Muscle layer of duodenum (tissue), 2 donors: ENCODE measurements around the gene CABCOCO1.

Experiments used
- H3K27ac ChIP-seq: one replicate; pipeline ENCODE4 v1.7.0; 2013; ENCODE audit warnings: mild to moderate bottlenecking, low read length
- H3K27me3 ChIP-seq: one replicate; pipeline ENCODE4 v1.7.0; 2013; ENCODE audit warnings: low read depth, mild to moderate bottlenecking, control low read depth, low read length
- H3K36me3 ChIP-seq, 2 donors: one replicate each; pipeline ENCODE4 v1.7.0; 2013; ENCODE audit warnings: low read length in 2 of 2, control low read depth in 1 of 2, mild to moderate bottlenecking in 1 of 2; ENCODE audit not compliant: insufficient read depth in 2 of 2, control insufficient read depth in 1 of 2
- H3K4me1 ChIP-seq, 2 donors: one replicate each; pipeline ENCODE4 v1.7.0; 2013; ENCODE audit warnings: low read length in 2 of 2, mild to moderate bottlenecking in 2 of 2, control low read depth in 1 of 2, moderate library complexity in 1 of 2; ENCODE audit not compliant: insufficient read depth in 2 of 2, control insufficient read depth in 1 of 2
- H3K4me3 ChIP-seq, 2 donors: one replicate each; pipeline ENCODE4 v1.7.0; 2013; ENCODE audit warnings: low read length in 2 of 2, low read depth in 1 of 2, mild to moderate bottlenecking in 1 of 2
- H3K9me3 ChIP-seq, 2 donors: one replicate each; pipeline ENCODE4 v1.7.0; 2013; ENCODE audit warnings: low read length in 2 of 2, control low read depth in 1 of 2, mild to moderate bottlenecking in 1 of 2; ENCODE audit not compliant: control insufficient read depth in 1 of 2
- donor health status: healthy.

The CABCOCO1 gene

DNA sequence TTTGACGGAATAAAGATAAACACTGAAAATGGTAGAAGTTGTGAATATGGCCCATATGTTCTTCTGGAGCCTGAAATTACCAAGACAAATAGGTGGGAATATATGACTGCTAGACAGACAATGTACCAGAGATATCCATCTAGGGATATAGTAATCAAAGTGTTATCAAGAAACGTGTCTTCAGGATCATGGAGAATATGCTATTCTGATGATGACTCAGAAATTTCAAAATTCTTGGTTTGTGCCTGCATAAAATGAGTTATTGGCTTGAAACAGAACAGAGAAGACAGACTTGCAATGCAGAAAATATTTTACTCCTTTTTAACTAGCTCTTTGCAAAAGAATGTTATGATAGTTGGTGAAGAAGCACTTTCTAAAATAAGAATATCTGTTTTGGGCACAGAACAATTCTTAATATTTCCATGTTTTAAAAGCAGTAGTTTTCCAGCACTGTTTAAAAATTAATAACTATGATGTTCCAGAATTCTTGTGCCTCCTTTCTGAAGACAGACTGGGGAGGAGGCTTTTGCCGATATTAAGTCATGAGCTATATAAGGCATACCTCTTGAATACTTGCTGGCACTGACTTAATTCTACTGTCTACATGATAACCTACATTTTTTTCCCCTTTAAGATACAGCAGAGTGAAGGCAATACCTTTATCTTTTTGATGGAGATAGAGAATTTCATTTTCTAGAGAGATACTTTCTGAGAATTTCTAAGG lies 34.4 kb upstream of the CABCOCO1 start:
- H3K4me1 ChIP-seq = peaks cover 0 to 12% of the 10 kb centered on the region in 2 donors
- H3K9me3 ChIP-seq = no peaks in the 10 kb centered on the region
- H3K27me3 ChIP-seq = no peaks in the 10 kb centered on the region
- H3K4me3 ChIP-seq = no peak overlapping the region
- no peaks in the 10 kb centered on the region for H3K36me3 ChIP-seq
- no peak overlapping the region for H3K27ac ChIP-seq

DNA sequence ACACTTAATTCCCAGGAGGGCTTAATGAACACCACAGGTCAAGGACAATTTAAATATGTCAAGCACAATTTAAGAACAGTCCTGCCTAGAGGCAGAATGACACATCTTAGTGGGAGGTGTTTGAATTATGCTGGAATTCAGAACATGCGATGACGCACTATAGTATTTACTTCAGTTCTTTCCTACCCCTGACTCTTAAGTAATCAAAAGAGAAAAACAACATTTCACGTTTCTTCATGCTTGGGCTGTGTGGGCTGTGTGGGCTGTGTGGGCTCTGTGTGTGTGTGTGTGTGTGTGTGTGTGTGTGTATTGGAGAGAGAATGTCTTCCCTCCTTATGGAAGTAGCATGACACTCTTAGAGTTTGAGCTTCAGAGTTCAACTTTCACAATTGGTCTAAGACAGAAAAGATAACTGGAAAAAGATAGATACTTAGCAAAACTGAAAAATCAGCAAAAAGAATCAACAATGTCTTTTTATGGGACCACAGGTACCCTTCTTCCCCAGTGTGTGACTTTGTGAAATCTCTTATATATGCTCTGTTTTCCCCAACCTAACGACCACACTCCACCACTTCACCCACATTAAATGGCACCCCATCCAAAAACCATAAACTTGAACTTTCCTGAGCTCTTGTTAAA lies 33.7 kb upstream of the CABCOCO1 start:
- H3K36me3 ChIP-seq = no peaks in the 10 kb centered on the region
- peaks cover 0 to 10% of the 10 kb centered on the region in 2 donors for H3K4me1 ChIP-seq
- H3K4me3 ChIP-seq = no peak overlapping the region
- H3K27me3 ChIP-seq = no peaks in the 10 kb centered on the region
- no peak overlapping the region for H3K27ac ChIP-seq
- no peaks in the 10 kb centered on the region for H3K9me3 ChIP-seq

DNA sequence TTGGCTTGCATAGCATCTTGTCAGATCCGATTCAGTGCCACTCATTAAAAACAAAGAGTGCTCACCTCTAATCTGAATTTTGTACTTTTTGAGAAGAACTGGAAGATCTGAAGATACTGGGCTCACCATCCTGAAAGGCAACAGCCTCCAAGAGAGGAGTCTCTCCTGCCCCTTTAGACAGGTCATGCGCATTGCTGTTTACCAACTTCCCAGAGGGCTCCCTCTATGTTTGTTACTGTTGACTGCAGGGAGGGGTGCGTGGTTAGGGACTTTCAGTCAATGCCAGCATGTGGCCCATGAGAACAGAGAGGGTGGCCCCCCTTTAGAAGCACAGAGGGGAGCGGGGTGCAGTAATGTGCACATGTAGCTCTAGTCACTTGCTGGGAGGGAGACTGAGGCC lies 33.2 kb upstream of the CABCOCO1 start:
- H3K27ac ChIP-seq = no peak overlapping the region
- no peak overlapping the region for H3K4me3 ChIP-seq
- H3K36me3 ChIP-seq = no peaks in the 10 kb centered on the region
- peaks cover 0 to 10% of the 10 kb centered on the region in 2 donors for H3K4me1 ChIP-seq
- H3K9me3 ChIP-seq = no peaks in the 10 kb centered on the region
- H3K27me3 ChIP-seq = no peaks in the 10 kb centered on the region

DNA sequence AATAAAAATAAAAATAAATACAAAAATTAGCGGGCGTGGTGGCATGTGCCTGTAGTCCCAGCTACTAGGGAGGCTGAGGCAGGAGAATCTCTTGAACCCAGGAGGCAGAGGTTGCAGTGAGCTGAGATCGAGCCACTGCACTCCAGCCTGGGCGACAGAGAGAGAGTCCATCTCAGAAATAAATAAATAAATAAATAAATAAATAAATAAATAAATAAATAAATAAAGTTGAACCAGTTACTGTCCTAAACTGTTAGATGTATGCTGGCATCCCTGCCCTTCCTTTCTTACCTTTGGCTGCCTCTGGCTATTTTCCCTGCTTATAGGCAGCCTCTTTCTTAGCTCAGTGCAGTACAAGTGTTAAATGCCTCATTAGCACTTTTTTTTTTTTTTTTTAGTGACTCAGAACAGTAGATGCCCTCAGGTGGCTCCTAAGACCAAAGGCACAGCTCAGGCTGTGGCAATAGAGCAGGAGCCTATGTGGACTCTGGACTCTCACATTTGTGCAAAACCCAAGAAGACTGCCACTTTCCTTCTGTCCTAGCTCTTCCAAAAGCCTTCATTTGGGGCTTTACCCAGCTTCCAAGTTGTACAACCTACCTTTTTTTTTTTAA lies 30.6 kb upstream of the CABCOCO1 start:
- Histone ChIP-seq H3K4me3 (no peak overlapping the region), H3K4me1 (peaks cover 0 to 10% of the 10 kb centered on the region in 2 donors)

DNA sequence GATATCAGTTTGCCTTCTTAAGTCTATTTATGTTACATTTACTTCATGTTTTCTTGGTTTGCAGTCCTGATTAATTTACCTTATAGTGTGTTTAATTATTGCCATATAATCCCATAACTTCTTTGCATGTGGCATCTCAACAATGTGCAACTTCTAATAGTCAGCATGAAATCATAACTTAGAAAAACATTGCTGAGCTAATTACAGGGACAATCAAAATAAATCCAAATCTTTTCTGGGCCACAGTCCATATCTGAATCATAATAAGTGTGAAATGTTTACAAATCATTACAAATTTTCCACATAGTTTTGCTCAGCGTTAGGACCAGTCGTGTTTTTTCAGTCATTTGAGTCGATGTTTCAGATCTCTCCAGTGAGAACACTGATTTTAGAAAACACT lies 29.1 kb upstream of the CABCOCO1 start:
- no peaks in the 10 kb centered on the region for H3K27me3 ChIP-seq
- H3K9me3 ChIP-seq = no peaks in the 10 kb centered on the region
- H3K4me1 ChIP-seq = peaks cover 0 to 6% of the 10 kb centered on the region in 2 donors
- H3K27ac ChIP-seq = no peak overlapping the region
- H3K36me3 ChIP-seq = no peaks in the 10 kb centered on the region
- H3K4me3 ChIP-seq = no peak overlapping the region

More for the DNA sequence above, 30.6 kb upstream of the CABCOCO1 start:
- no peak overlapping the region for H3K27ac ChIP-seq
- no peaks in the 10 kb centered on the region for H3K27me3 ChIP-seq
- H3K9me3 ChIP-seq = no peaks in the 10 kb centered on the region
- no peaks in the 10 kb centered on the region for H3K36me3 ChIP-seq

DNA sequence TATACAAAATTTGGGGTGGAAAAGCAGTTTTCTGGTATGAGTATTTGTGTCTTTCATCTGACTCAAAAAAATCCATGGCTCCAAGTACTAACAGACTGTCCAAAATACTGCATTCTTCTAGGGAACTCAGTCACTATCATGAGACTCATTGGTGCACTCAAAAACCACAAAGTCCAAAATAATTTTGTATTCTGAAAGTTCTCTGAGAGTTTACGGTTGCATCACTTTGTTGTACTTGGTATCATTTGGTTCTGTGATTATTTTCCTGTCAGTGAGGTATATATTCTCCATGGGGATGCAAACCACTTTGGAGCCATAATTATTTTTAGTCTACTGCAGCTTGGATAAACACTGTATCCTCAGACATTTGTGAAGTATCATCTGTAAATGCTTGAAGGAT lies 28.0 kb upstream of the CABCOCO1 start:
- H3K27me3 ChIP-seq = no peaks in the 10 kb centered on the region
- H3K9me3 ChIP-seq = no peaks in the 10 kb centered on the region
- H3K36me3 ChIP-seq = no peaks in the 10 kb centered on the region
- no peak overlapping the region for H3K27ac ChIP-seq
- peaks cover 0 to 3% of the 10 kb centered on the region in 2 donors for H3K4me1 ChIP-seq
- H3K4me3 ChIP-seq = no peak overlapping the region

DNA sequence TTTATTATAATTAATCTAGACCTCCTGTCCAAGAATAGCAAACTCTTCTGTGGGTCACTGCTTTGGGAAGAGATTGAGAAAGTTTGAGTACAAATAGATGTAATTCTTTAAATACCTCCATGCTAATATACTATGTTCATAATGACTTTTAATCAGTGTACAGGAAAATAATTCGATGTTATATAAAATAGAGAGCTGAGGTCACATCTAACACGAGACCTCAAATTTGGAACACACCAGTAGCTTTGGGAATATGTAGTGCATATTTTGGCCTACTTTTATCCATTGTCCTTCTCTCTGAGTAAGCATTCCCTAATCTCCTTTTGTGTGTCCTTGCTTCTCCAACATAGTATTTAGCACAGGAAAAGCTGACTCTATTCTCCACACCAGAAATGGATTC lies 27.3 kb upstream of the CABCOCO1 start:
- H3K9me3 ChIP-seq = no peaks in the 10 kb centered on the region
- H3K4me3 ChIP-seq = no peak overlapping the region
- no peak overlapping the region for H3K27ac ChIP-seq
- no peaks in the 10 kb centered on the region for H3K27me3 ChIP-seq
- peaks cover 0 to 3% of the 10 kb centered on the region in 2 donors for H3K4me1 ChIP-seq
- no peaks in the 10 kb centered on the region for H3K36me3 ChIP-seq

DNA sequence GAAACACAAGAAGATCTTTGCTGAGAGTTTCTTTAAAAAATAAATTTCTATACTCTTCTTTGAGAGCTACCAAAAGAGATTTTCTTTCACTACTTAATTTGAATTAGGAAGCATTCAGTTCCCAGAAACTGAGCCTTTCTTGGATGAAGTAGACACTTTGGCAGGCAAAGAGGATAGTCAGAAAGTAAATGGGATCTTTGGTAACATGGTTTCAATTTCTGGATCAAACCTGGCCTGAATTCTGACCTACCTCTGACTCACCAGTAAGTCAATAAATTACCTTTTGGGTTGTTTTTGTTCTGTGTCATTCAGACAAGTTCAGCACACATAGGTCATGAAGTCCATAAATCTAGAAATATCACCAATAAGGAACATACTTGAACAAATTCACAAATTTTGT lies 26.8 kb upstream of the CABCOCO1 start:
- H3K27me3 ChIP-seq = no peaks in the 10 kb centered on the region
- no peaks in the 10 kb centered on the region for H3K9me3 ChIP-seq
- H3K36me3 ChIP-seq = no peaks in the 10 kb centered on the region
- H3K4me3 ChIP-seq = no peak overlapping the region
- H3K4me1 ChIP-seq = peaks cover 0 to 3% of the 10 kb centered on the region in 2 donors
- H3K27ac ChIP-seq = no peak overlapping the region

DNA sequence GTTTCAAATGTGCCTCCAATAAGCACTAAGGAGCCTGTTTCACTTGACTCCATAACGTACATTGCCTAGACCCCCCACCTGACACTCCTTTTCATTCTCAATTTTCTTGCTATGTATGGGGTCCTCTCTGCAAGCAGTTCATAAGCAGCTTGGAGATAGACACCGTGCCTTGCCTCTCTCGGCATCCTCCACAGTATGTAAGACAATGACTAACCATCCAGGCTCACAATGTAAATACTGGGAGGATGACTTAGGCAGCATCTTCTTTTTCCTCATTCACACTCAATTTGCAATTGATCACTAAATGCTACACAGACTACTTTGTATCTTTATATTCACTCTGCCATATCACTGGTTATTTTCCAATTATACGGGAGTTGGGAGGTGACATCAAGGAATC lies 22.8 kb upstream of the CABCOCO1 start:
- no peaks in the 10 kb centered on the region for H3K9me3 ChIP-seq
- no peaks in the 10 kb centered on the region for H3K36me3 ChIP-seq
- H3K4me1 ChIP-seq = peaks cover 0 to 12% of the 10 kb centered on the region in 2 donors
- no peaks in the 10 kb centered on the region for H3K27me3 ChIP-seq
- H3K27ac ChIP-seq = no peak overlapping the region
- H3K4me3 ChIP-seq = no peak overlapping the region

DNA sequence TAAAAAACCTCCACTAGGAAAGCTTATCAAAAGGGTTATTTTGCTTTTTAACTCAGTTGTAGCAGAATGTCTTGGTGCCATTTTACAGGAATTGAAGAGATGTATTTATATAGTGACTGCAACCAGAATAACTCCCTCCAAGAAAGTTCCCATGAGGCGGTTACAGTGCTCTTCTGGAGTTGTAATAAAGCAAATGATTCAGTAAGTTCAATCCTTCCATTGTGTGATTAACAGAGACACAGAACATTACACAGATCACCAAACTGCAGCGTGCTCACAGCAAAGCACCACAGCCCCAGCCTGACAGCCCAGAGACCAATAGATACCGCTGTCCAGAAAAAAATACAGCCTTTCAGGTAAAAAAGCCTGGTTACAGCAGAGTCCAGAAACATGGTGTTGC lies 21.9 kb upstream of the CABCOCO1 start:
- H3K9me3 ChIP-seq = no peaks in the 10 kb centered on the region
- H3K36me3 ChIP-seq = no peaks in the 10 kb centered on the region
- no peak overlapping the region for H3K27ac ChIP-seq
- H3K27me3 ChIP-seq = no peaks in the 10 kb centered on the region
- H3K4me3 ChIP-seq = no peak overlapping the region
- H3K4me1 ChIP-seq = peaks cover 0 to 19% of the 10 kb centered on the region in 2 donors

DNA sequence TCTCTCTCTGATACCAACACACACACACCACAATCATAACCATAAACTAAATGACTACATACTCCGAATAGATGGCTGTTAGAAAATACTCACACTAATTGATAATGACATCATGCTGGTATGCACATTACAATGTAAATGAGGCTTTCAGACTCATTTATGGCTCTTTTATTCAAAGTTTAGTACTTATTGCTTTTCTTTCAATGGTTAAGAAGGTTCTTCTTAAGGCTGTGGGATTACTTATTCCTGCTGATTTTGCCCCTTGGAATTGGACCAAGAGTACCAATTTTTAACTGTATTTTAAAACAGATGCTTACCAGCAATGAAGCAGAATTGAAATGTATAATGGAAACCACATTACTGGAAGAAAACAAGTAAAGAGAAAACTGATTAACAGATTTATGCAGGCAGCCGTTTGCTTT lies 20.6 kb upstream of the CABCOCO1 start:
- Histone ChIP-seq H3K27me3 (no peaks in the 10 kb centered on the region), H3K4me1 (peaks cover 0 to 20% of the 10 kb centered on the region in 2 donors), H3K9me3 (no peaks in the 10 kb centered on the region), H3K27ac (no peak overlapping the region), H3K36me3 (no peaks in the 10 kb centered on the region), H3K4me3 (no peak overlapping the region)
